ENCODE results near the gene TMTC2. TPM values are rescaled to one million over a fixed set of nuclear protein-coding genes. Genes with fewer than 3 reads are reported as not detected.

The TMTC2 gene
- total and polyA plus RNA-seq, 2 donors (not counting 3 experiments of a cell fraction or from before 2014, with no cell fraction given): 4.1 to 7.8 TPM

- intact Hi-C loops (cut with micrococcal nuclease): no loop called here
- DNase-seq (ENCODE audit: low read depth, low spot score): no peak
- POLR2A ChIA-PET: no interaction called here
Measured at GRCh38 chr12:83172441-83172840, 485.7 kb downstream of the TMTC2 start.

More at GRCh38 chr12:83172441-83172840, 485.7 kb downstream of the TMTC2 start:
- Histone ChIP-seq H3K4me1 (ENCODE audit: control insufficient read depth, extremely low read depth, insufficient read depth, low read length) (no peaks in the 10 kb centered on the region), H3K4me2 (ENCODE audit: insufficient read depth, low read length) (no peak overlapping the region), H3K79me2 (ENCODE audit: control insufficient read depth, insufficient read depth, low read length) (no peaks in the 10 kb centered on the region), H3K4me3 (replicated peaks in 1 of 3; ENCODE audit: insufficient read depth in 1 of 3, low read depth in 1 of 3, low read length in 3 of 3) (no peak overlapping the region), H3K9me3 (replicated peaks; ENCODE audit: control insufficient read depth, insufficient read depth, low read length) (no peaks in the 10 kb centered on the region), H3K36me3 (ENCODE audit: control insufficient read depth in 2 of 2, extremely low read depth in 1 of 2, insufficient read depth in 2 of 2, low read length in 2 of 2) (no peaks in the 10 kb centered on the region), H3K27ac (ENCODE audit: insufficient read depth, low read depth, low read length) (no peak overlapping the region), H3K9me1 (replicated peaks; ENCODE audit: control insufficient read depth, extremely low read depth, insufficient read depth, low read length) (no peaks in the 10 kb centered on the region), H3K9ac (replicated peaks; ENCODE audit: extremely low read depth, insufficient read depth, low read length) (no peak overlapping the region), H2AFZ (ENCODE audit: low read depth, low read length) (no peak overlapping the region), H3K27me3 (ENCODE audit: control insufficient read depth in 2 of 2, insufficient read depth in 2 of 2, low read length in 2 of 2) (no peaks in the 10 kb centered on the region), H4K20me1 (replicated peaks; ENCODE audit: control insufficient read depth, extremely low read depth, insufficient read depth, low read length) (no peaks in the 10 kb centered on the region)
- dilution Hi-C loops (cut with MboI; ENCODE audit: extremely low pct_ligation_motif_present, low sequenced_read_pairs): no loop called here
- TF ChIP-seq MAX (IDR thresholded peaks at IDR 0.05; ENCODE audit: insufficient read depth, insufficient read length): no peak
- no peak for TF ChIP-seq EZH2 (IDR thresholded peaks at IDR 0.05; ENCODE audit: borderline replicate concordance, low read depth, low read length, severe bottlenecking)
- TF ChIP-seq, protein P1, sequence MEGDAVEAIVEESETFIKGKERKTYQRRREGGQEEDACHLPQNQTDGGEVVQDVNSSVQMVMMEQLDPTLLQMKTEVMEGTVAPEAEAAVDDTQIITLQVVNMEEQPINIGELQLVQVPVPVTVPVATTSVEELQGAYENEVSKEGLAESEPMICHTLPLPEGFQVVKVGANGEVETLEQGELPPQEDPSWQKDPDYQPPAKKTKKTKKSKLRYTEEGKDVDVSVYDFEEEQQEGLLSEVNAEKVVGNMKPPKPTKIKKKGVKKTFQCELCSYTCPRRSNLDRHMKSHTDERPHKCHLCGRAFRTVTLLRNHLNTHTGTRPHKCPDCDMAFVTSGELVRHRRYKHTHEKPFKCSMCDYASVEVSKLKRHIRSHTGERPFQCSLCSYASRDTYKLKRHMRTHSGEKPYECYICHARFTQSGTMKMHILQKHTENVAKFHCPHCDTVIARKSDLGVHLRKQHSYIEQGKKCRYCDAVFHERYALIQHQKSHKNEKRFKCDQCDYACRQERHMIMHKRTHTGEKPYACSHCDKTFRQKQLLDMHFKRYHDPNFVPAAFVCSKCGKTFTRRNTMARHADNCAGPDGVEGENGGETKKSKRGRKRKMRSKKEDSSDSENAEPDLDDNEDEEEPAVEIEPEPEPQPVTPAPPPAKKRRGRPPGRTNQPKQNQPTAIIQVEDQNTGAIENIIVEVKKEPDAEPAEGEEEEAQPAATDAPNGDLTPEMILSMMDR (IDR thresholded peaks at IDR 0.05; ENCODE audit: extremely low read depth in 1 of 2, insufficient read depth in 1 of 2, low read depth in 1 of 2, low read length in 2 of 2): no peak
- CTCF ChIA-PET: no interaction called here
- no TSS peak for BruUV-seq (replicated peaks)
- FAIRE-seq: no peak
